ENCODE results near the gene C6orf52. TPM values are rescaled to one million over a fixed set of nuclear protein-coding genes. Genes with fewer than 3 reads are reported as not detected.

The C6orf52 gene
- total and polyA plus RNA-seq, 2 donors (not counting 3 experiments of a cell fraction or from before 2014, with no cell fraction given) = 0.54 TPM; not detected in 1

- Histone ChIP-seq H3K27ac (ENCODE audit: insufficient read depth, low read depth, low read length) (no peak overlapping the region), H3K9ac (replicated peaks; ENCODE audit: extremely low read depth, insufficient read depth, low read length) (no peak overlapping the region), H3K27me3 (ENCODE audit: control insufficient read depth in 2 of 2, insufficient read depth in 2 of 2, low read length in 2 of 2) (peaks cover 4 to 9% of the 10 kb centered on the region in 2 experiments), H4K20me1 (replicated peaks; ENCODE audit: control insufficient read depth, extremely low read depth, insufficient read depth, low read length) (no peaks in the 10 kb centered on the region), H3K9me3 (replicated peaks; ENCODE audit: control insufficient read depth, insufficient read depth, low read length) (no peaks in the 10 kb centered on the region), H3K4me3 (replicated peaks in 1 of 3; ENCODE audit: insufficient read depth in 1 of 3, low read depth in 1 of 3, low read length in 3 of 3) (no peak overlapping the region), H2AFZ (ENCODE audit: low read depth, low read length) (no peak overlapping the region), H3K4me2 (ENCODE audit: insufficient read depth, low read length) (no peak overlapping the region), H3K9me1 (replicated peaks; ENCODE audit: control insufficient read depth, extremely low read depth, insufficient read depth, low read length) (no peaks in the 10 kb centered on the region), H3K36me3 (ENCODE audit: control insufficient read depth in 2 of 2, extremely low read depth in 1 of 2, insufficient read depth in 2 of 2, low read length in 2 of 2) (no peaks in the 10 kb centered on the region), H3K4me1 (ENCODE audit: control insufficient read depth, extremely low read depth, insufficient read depth, low read length) (no peaks in the 10 kb centered on the region), H3K79me2 (ENCODE audit: control insufficient read depth, insufficient read depth, low read length) (no peaks in the 10 kb centered on the region)
- dilution Hi-C loops (cut with MboI; ENCODE audit: extremely low pct_ligation_motif_present, low sequenced_read_pairs) (no loop called here), intact Hi-C loops (cut with micrococcal nuclease) (no loop called here)
- ChIA-PET CTCF (no interaction called here), POLR2A (no interaction called here)
- TF ChIP-seq GATA2 (IDR thresholded peaks at IDR 0.05; ENCODE audit: insufficient read depth, insufficient read length, low read depth, low read length) (no peak), FOS (IDR thresholded peaks at IDR 0.05; ENCODE audit: borderline replicate concordance, insufficient read depth, low read length) (no peak), JUN (IDR thresholded peaks at IDR 0.05; ENCODE audit: borderline replicate concordance, insufficient read depth, insufficient read length, low read depth) (no peak), POLR2A (IDR thresholded peaks at IDR 0.05; ENCODE audit: low read depth, low read length) (no peak), MYC (IDR thresholded peaks at IDR 0.05; ENCODE audit: low read depth, low read length) (no peak)
- BruUV-seq (replicated peaks) = no TSS peak
- FAIRE-seq (no peak), DNase-seq (ENCODE audit: low read depth, low spot score) (no peak)
Observed at GRCh38 chr6:10681795-10682194, 12.6 kb downstream of the C6orf52 start.

DNA sequence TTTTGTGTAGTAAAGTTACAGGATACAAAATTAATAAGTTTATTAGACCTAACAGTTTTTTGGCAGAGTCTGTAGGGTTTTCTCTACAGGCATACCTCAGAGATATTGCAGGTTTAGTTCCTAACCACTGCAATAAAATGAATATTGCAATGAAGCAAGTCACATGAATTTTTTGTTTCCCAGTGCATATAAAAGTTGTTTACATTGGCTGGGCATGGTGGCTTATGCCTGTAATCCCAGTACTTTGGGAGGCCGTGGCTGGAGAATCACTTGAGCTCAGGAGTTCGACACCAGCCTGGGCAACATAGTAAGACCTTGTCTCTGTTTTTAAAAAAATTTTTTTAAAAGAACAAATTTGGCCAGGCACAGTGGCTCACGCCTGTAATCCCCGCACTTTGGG lies 16.0 kb downstream of the C6orf52 start:
- H3K27ac ChIP-seq (ENCODE audit: insufficient read depth, low read depth, low read length) = no peak overlapping the region
- H3K9me3 ChIP-seq (replicated peaks; ENCODE audit: control insufficient read depth, insufficient read depth, low read length) = no peaks in the 10 kb centered on the region
- FAIRE-seq = no peak
- no peaks in the 10 kb centered on the region for H3K27me3 ChIP-seq (ENCODE audit: control insufficient read depth in 2 of 2, insufficient read depth in 2 of 2, low read length in 2 of 2)
- no peaks in the 10 kb centered on the region for H3K79me2 ChIP-seq (ENCODE audit: control insufficient read depth, insufficient read depth, low read length)
- no peaks in the 10 kb centered on the region for H4K20me1 ChIP-seq (replicated peaks; ENCODE audit: control insufficient read depth, extremely low read depth, insufficient read depth, low read length)
- DNase-seq (ENCODE audit: low read depth, low spot score) = no peak
- H3K4me3 ChIP-seq (replicated peaks in 1 of 3; ENCODE audit: insufficient read depth in 1 of 3, low read depth in 1 of 3, low read length in 3 of 3) = no peak overlapping the region
- H3K36me3 ChIP-seq (ENCODE audit: control insufficient read depth in 2 of 2, extremely low read depth in 1 of 2, insufficient read depth in 2 of 2, low read length in 2 of 2) = no peaks in the 10 kb centered on the region
- H3K4me1 ChIP-seq (ENCODE audit: control insufficient read depth, extremely low read depth, insufficient read depth, low read length) = no peaks in the 10 kb centered on the region
- no TSS peak for BruUV-seq (replicated peaks)
- CTCF ChIA-PET = interaction anchor here (1.1 kb wide), 1 partner anchor 10 kb away, joined by 3 read pairs; no protein-coding TSS in a partner anchor
- H3K4me2 ChIP-seq (ENCODE audit: insufficient read depth, low read length) = no peak overlapping the region
- POLR2A ChIA-PET = no interaction called here
- dilution Hi-C loops (cut with MboI; ENCODE audit: extremely low pct_ligation_motif_present, low sequenced_read_pairs) (no loop called here), intact Hi-C loops (cut with micrococcal nuclease) (no loop called here)
- no peak overlapping the region for H3K9ac ChIP-seq (replicated peaks; ENCODE audit: extremely low read depth, insufficient read depth, low read length)
- no peaks in the 10 kb centered on the region for H3K9me1 ChIP-seq (replicated peaks; ENCODE audit: control insufficient read depth, extremely low read depth, insufficient read depth, low read length)
- TF ChIP-seq FOS (IDR thresholded peaks at IDR 0.05; ENCODE audit: borderline replicate concordance, insufficient read depth, low read length) = no peak
- no peak for TF ChIP-seq MYC (IDR thresholded peaks at IDR 0.05; ENCODE audit: low read depth, low read length)
- TF ChIP-seq GATA2 (IDR thresholded peaks at IDR 0.05; ENCODE audit: insufficient read depth, insufficient read length, low read depth, low read length) = no peak
- TF ChIP-seq POLR2AphosphoS5 (IDR thresholded peaks at IDR 0.05; ENCODE audit: insufficient read depth, low read depth, low read length) = no peak
- no peak for TF ChIP-seq JUN (IDR thresholded peaks at IDR 0.05; ENCODE audit: borderline replicate concordance, insufficient read depth, insufficient read length, low read depth)
- no peak for TF ChIP-seq MAX (IDR thresholded peaks at IDR 0.05; ENCODE audit: insufficient read depth, insufficient read length)
- no peak for TF ChIP-seq POLR2A (IDR thresholded peaks at IDR 0.05; ENCODE audit: low read depth, low read length)
- TF ChIP-seq CTCF (IDR thresholded peaks at IDR 0.05; ENCODE audit: extremely low read depth in 1 of 2, insufficient read depth in 1 of 2, low read depth in 1 of 2, low read length in 2 of 2) = no peak
- TF ChIP-seq EZH2 (IDR thresholded peaks at IDR 0.05; ENCODE audit: borderline replicate concordance, low read depth, low read length, severe bottlenecking) = no peak
- no peak overlapping the region for H2AFZ ChIP-seq (ENCODE audit: low read depth, low read length)

All from endothelial cell of umbilical vein (primary cell).